AG08395 (cell line): ENCODE results near the gene MAT1A.
"Not testable (repeated sequence)": the region's sequence is repeated elsewhere in the genome, so short reads cannot be mapped to it uniquely, and the experiment has no call there.

Source experiments
- DNase-seq: peaks from one replicate; pipeline ENCODE4 v3.0.0; 2012; ENCODE audit warnings: mixed read lengths, low spot score

MAT1A gene

GRCh38 chr10:80289451-80290287 lies at the start of gene MAT1A:
Gene MAT1A (minus strand): TSS chr10:80289658. CDS start chr10:80289423, 235 bp downstream.
- DNase-seq = no peak

- DNase-seq = no peak
These were observed 44.5 kb upstream of the MAT1A start for GRCh38 chr10:80333983-80334382.

DNA sequence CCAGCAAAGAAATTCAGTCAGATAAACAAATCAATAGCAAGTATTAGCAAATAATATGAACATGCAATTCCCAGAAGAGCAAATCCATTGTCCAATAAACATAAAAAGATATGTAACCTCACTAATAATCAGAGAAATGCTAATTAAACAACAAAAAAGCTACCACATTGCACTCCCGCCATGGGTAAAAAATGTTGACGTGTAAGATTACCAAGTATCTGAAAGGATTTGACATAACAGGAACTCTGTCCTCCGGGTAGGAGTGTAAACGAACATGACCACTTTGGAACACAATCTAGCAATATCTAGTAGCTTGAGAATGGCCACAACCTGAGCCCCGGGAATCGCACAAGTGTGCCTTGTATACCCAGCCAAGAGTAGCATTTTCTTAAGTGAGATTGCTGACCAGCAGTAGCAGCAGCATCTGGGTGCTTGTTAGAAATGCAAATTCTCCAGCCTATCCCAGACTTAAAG lies 35.5 kb upstream of the MAT1A start:
- no peak for DNase-seq

- peak; percentile 47 for DNase-seq
These were observed 34.6 kb upstream of the MAT1A start for GRCh38 chr10:80324086-80324485.

- no peak for DNase-seq
These were observed 33.9 kb upstream of the MAT1A start for GRCh38 chr10:80323311-80323710.

DNA sequence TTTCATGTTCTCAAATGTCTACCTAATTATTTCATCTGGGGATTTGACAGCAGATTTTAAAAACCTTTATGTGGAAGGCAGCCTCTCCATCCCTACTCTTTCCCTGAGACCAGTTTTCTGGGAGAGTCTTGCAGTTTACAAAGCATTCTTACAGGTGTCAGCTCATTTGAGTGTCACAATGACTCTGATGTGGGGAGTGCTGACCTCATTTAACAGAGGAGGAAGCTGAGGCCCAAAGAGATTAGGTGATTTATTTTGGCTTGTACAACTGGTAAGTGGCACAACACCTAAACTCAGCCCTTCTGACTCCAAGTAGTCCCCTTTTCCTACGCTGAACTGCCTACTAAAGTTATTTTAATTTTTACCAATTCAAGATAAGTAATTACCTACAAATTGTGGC lies 33.3 kb upstream of the MAT1A start:
- DNase-seq = no peak

DNA sequence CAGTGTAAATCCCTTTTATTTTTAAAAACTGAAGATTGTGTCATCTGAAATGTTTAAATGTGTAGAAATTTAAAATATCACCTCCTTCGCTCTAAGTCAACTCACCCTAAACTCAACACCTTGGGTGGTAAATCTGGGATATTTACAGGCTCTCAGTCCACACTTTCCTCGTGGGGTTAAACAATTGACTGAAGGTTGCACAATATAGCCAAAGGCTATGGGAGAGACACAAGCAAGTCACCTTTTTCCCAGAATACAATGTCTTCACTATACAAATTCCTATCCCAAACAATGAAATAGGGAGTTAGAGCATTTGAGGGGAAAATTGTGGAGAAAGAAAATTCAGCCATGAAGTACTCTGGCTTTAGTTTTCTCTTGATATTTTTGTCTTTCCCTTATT lies 32.7 kb upstream of the MAT1A start:
- no peak for DNase-seq

- DNase-seq = no peak
These were observed 31.7 kb upstream of the MAT1A start for GRCh38 chr10:80321183-80321582.

- DNase-seq = no peak
These were observed 30.9 kb upstream of the MAT1A start for GRCh38 chr10:80320377-80320776.

GRCh38 chr10:80319725-80320290 lies 30.4 kb upstream of the MAT1A start:
- no peak for DNase-seq

GRCh38 chr10:80319318-80319717 lies 29.9 kb upstream of the MAT1A start:
- DNase-seq = no peak

GRCh38 chr10:80318742-80319141 lies 29.3 kb upstream of the MAT1A start:
- no peak for DNase-seq

DNA sequence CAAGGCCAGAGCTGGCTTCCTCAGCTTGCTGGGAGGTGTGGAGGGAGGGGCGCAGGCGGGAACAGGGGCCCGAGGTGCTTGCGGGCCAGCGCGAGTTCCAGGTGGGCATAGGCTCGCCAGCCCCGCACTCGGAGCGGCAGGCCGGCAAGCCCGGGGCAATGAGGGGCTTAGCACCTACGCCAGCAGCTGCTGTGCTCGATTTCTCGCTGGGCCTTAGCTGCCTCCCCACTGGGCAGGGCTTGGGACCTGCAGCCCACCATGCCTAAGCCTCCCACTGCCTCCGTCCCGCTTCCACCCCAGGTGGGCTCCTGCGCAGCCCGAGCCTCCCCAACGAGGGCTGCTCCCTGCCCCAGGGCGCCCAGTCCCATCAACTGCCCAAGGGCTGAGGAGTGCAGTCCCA lies 25.9 kb upstream of the MAT1A start:
- DNase-seq = no peak

DNA sequence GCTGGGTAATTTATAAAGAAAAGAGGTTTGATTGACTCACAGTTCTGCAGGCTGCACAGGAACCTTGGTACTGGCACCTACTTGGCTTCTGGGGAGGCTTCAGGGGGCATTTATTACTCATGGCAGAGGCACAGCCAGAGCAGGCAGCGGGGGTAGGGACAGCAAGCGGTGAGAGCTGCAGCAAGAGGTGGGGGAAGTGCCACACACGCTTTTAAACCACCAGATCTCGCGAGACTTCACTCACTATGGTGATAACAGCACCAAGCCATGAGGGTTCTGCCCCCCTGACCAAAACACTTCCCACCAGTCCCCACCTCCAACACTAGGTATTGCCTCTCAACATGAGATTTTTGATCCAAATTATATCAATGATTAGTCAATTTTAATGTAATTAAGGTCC lies 24.1 kb upstream of the MAT1A start:
- no peak for DNase-seq

GRCh38 chr10:80305989-80306388 lies 16.5 kb upstream of the MAT1A start:
- not testable (repeated sequence) for DNase-seq

GRCh38 chr10:80296942-80297341 lies 7.5 kb upstream of the MAT1A start:
- no peak for DNase-seq

DNA sequence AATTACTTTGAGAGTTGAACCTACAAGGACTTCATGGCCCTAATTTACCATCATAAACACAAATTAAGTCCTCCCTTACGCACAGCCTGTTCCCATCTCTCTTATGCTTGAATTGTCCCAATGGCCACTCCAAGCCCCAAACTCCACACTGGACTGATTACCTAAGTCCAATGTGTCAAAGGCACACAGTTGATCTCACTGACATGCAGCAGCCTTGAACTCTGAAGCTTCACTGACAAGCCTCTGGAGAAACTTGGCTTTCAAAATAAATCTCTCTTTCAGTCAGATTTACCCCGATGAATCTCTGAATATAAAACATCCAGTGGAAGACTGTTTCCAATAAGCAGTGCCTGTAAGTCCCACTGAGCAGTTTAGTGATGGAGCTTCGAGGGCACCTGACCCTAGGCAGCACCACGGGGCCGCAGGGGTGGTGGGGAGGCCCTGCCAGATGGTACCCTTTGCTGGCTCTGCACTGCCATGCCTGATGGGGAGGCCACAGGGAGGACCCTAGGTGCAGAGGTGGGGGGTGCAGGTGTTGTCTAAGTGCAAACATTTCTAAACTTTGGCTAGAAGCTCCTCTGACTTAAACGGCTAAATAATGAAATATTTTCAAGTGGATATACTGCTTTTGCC lies 3.3 kb upstream of the MAT1A start:
- DNase-seq = no peak

DNA sequence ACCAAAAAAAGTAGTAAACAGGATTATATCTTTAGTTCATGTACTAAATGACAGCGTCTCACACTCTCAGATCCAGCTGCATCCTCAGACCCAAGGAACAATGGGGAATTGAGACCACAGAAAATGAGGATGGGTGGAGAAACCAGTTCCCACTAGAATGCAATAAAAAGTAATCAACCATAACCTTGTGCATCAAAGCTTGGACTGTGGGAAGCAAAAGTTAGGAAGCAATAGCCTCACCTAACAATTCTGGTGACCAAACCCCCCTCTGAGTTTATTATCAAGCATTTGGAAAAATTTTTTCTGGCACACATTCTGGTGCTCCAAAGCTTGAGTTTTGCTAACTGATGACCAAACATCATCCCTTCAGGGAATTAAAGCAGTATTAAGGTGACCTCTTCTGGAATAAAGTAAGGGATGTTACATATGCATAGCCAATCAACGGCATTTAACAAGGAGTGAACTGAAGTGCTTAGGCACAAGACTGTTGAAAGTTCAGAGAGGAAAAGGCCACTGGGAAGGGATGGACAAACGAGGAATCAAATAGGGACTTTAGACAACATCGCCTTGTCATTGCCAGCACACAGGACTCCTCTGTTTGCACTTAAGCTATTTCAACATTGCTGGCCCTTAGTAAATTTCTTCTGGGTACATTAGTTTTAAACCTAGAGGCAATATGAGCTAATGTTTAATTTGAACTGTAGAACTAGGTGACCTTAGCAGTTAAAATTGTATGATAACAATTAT lies 1.2 kb upstream of the MAT1A start:
- DNase-seq = no peak

DNA sequence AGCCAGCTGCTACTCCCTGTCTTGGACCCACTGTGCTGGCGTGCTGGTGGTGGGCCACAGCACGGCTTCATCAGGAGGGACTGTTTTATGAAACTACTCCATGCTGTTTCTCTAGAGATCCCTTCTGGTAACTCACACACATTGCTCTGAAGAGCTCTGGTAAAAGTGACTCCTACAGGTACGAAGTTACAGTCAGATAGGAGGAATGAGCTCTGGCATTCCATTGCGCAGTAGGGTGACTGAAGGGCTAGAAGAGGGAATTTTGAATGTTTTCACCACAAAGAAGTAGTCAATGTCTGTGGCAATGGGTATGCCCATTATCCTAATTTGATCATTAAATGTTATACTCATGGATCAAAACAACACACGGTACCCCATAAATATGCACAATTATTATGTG lies 609 bp downstream of the MAT1A start:
- no peak for DNase-seq

- no peak for DNase-seq
These were observed 4.9 kb downstream of the MAT1A start for GRCh38 chr10:80284522-80284921.

- no peak for DNase-seq
These were observed 5.8 kb downstream of the MAT1A start for GRCh38 chr10:80283536-80284199.

GRCh38 chr10:80283119-80283518 lies 6.3 kb downstream of the MAT1A start:
- DNase-seq = no peak
